ENCODE measurements around the gene SEC14L5.
A peak's percentile ranks its signal among the peaks of the same experiment; 100 is the strongest.
"Not testable (repeated sequence)": the region's sequence is repeated elsewhere in the genome, so short reads cannot be mapped to it uniquely, and the experiment has no call there.

SEC14L5 gene

GRCh38 chr16:5036228-5037156 lies 78.4 kb downstream of the SEC14L5 start:
- DNase-seq (ENCODE audit: low read depth, low spot score), result no peak

- no peak for DNase-seq (ENCODE audit: low read depth, low spot score)
Observed at GRCh38 chr16:5040451-5040850, 82.3 kb downstream of the SEC14L5 start.

- DNase-seq (ENCODE audit: low read depth, low spot score), result no peak
Observed at GRCh38 chr16:5041600-5042133, 83.5 kb downstream of the SEC14L5 start.

GRCh38 chr16:5042574-5043171 lies 84.5 kb downstream of the SEC14L5 start:
- no peak for DNase-seq (ENCODE audit: low read depth, low spot score)

GRCh38 chr16:5044011-5044540 lies 85.9 kb downstream of the SEC14L5 start:
- DNase-seq (ENCODE audit: low read depth, low spot score), result no peak

- DNase-seq (ENCODE audit: low read depth, low spot score), result not testable (repeated sequence)
Observed at GRCh38 chr16:5044581-5044980, 86.5 kb downstream of the SEC14L5 start.

GRCh38 chr16:5045499-5046115 lies 87.5 kb downstream of the SEC14L5 start:
- DNase-seq (ENCODE audit: low read depth, low spot score), result no peak

GRCh38 chr16:5046914-5047313 lies 88.8 kb downstream of the SEC14L5 start:
- DNase-seq (ENCODE audit: low read depth, low spot score), result no peak

GRCh38 chr16:5054876-5055865 lies 97.0 kb downstream of the SEC14L5 start:
- no peak for DNase-seq (ENCODE audit: low read depth, low spot score)

GRCh38 chr16:5056352-5056751 lies 98.2 kb downstream of the SEC14L5 start:
- peak; percentile 10 for DNase-seq (ENCODE audit: low read depth, low spot score)

GRCh38 chr16:5058476-5058875 lies 100.3 kb downstream of the SEC14L5 start:
- DNase-seq (ENCODE audit: low read depth, low spot score), result no peak

- DNase-seq (ENCODE audit: low read depth, low spot score), result no peak
Observed at GRCh38 chr16:5059386-5060072, 101.4 kb downstream of the SEC14L5 start.

GRCh38 chr16:5060073-5060641 lies 102.0 kb downstream of the SEC14L5 start:
- no peak for DNase-seq (ENCODE audit: low read depth, low spot score)

GRCh38 chr16:5062051-5062450 lies 103.9 kb downstream of the SEC14L5 start:
- no peak for DNase-seq (ENCODE audit: low read depth, low spot score)

GRCh38 chr16:5062790-5063765 lies 104.9 kb downstream of the SEC14L5 start:
- DNase-seq (ENCODE audit: low read depth, low spot score), result no peak

- DNase-seq (ENCODE audit: low read depth, low spot score), result no peak
Observed at GRCh38 chr16:5064915-5065314, 106.8 kb downstream of the SEC14L5 start.

- no peak for DNase-seq (ENCODE audit: low read depth, low spot score)
Observed at GRCh38 chr16:5065326-5065725, 107.2 kb downstream of the SEC14L5 start.

GRCh38 chr16:5065813-5066212 lies 107.7 kb downstream of the SEC14L5 start, which contains the start of gene C16orf89:
TSS of gene C16orf89 (minus strand) at chr16:5065956. CDS start at chr16:5065908, 48 bp downstream.
- DNase-seq (ENCODE audit: low read depth, low spot score), result no peak
